NCI-H1436 (cell line): ENCODE measurements around the gene SLC9C1.

Experiments used
- DNase-seq: peaks from one replicate; lab custom pipeline; 2025; lab: John Stamatoyannopoulos, UW

The SLC9C1 gene

GRCh38 chr3:112306825-112307224 lies 12.8 kb upstream of the SLC9C1 start:
- no peak for DNase-seq

- no peak for DNase-seq
Measured at GRCh38 chr3:112304611-112305010, 10.6 kb upstream of the SLC9C1 start.

GRCh38 chr3:112303764-112304325 lies 9.8 kb upstream of the SLC9C1 start:
- no peak for DNase-seq

- DNase-seq: no peak
Measured at GRCh38 chr3:112302881-112303763, 9.1 kb upstream of the SLC9C1 start.

GRCh38 chr3:112302150-112302830 lies 8.3 kb upstream of the SLC9C1 start:
- DNase-seq: no peak

GRCh38 chr3:112298781-112299180 lies 4.8 kb upstream of the SLC9C1 start:
- DNase-seq: no peak

GRCh38 chr3:112297714-112298113 lies 3.7 kb upstream of the SLC9C1 start:
- DNase-seq: no peak

GRCh38 chr3:112289011-112289410 lies 5.0 kb downstream of the SLC9C1 start:
- DNase-seq: no peak

- no peak for DNase-seq
Measured at GRCh38 chr3:112280266-112280665, 13.8 kb downstream of the SLC9C1 start.

GRCh38 chr3:112273536-112273935 lies 20.5 kb downstream of the SLC9C1 start:
- DNase-seq: no peak

- DNase-seq: no peak
Measured at GRCh38 chr3:112261742-112262141, 32.3 kb downstream of the SLC9C1 start.

GRCh38 chr3:112260563-112260962 lies 33.5 kb downstream of the SLC9C1 start:
- no peak for DNase-seq

GRCh38 chr3:112253301-112253971 lies 40.6 kb downstream of the SLC9C1 start:
- no peak for DNase-seq

- no peak for DNase-seq
Measured at GRCh38 chr3:112247900-112248299, 46.1 kb downstream of the SLC9C1 start.

GRCh38 chr3:112247350-112247749 lies 46.7 kb downstream of the SLC9C1 start:
- DNase-seq: no peak

GRCh38 chr3:112233083-112233482 lies 60.9 kb downstream of the SLC9C1 start:
- DNase-seq: no peak

GRCh38 chr3:112231727-112232126 lies 62.3 kb downstream of the SLC9C1 start:
- no peak for DNase-seq

- DNase-seq: no peak
Measured at GRCh38 chr3:112230033-112230432, 64.0 kb downstream of the SLC9C1 start.

GRCh38 chr3:112228786-112229185 lies 65.2 kb downstream of the SLC9C1 start:
- no peak for DNase-seq

- DNase-seq: no peak
Measured at GRCh38 chr3:112200317-112200666, 93.7 kb downstream of the SLC9C1 start.

GRCh38 chr3:112199622-112200316 lies 94.2 kb downstream of the SLC9C1 start:
- no peak for DNase-seq

- no peak for DNase-seq
Measured at GRCh38 chr3:112197131-112197530, 96.9 kb downstream of the SLC9C1 start.
